GM12865 (cell line): ENCODE data around the gene FGFR3.
"Not testable (repeated sequence)": the region's sequence is repeated elsewhere in the genome, so short reads cannot be mapped to it uniquely, and the experiment has no call there.

Experiments used
- DNase-seq: peaks from one replicate; pipeline ENCODE4 v3.0.0; 2010; ENCODE audit warnings: low read depth
- H3K4me3 ChIP-seq: 2 replicates; pipeline ENCODE4 v1.5.1; 2011; ENCODE audit warnings: mild to moderate bottlenecking, low read depth, low read length, control low read depth
- TF ChIP-seq, protein P1 (sequence below): IDR thresholded peaks from 2 replicates; pipeline ENCODE4 v1.5.1; 2011; ENCODE audit warnings: low read length, control low read depth, low read depth, inconsistent platforms; ENCODE audit not compliant: insufficient read depth; ENCODE audit errors: missing control alignments

The FGFR3 gene

DNA sequence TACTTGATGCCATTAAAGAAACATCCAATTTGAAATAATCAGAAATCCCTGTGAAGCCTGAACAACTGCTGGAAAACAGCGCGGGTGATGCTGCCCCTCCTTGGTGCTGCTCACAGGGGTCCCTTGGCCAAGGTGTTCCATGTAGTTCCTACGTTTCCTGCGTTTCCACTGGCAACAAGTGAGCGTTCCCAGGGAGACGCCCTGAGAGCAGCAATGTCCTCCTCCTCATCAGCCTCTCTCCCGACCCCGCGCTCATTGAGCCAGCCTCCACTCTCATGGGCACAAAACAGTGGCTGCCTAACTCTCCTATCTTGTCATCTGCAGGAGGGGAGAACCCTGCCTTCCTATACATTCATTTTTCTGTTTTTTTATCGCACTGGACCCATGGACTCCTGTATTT, 44.0 kb downstream of the FGFR3 start:
- no peak overlapping the region for H3K4me3 ChIP-seq
- DNase-seq: no peak
- TF ChIP-seq, protein P1, sequence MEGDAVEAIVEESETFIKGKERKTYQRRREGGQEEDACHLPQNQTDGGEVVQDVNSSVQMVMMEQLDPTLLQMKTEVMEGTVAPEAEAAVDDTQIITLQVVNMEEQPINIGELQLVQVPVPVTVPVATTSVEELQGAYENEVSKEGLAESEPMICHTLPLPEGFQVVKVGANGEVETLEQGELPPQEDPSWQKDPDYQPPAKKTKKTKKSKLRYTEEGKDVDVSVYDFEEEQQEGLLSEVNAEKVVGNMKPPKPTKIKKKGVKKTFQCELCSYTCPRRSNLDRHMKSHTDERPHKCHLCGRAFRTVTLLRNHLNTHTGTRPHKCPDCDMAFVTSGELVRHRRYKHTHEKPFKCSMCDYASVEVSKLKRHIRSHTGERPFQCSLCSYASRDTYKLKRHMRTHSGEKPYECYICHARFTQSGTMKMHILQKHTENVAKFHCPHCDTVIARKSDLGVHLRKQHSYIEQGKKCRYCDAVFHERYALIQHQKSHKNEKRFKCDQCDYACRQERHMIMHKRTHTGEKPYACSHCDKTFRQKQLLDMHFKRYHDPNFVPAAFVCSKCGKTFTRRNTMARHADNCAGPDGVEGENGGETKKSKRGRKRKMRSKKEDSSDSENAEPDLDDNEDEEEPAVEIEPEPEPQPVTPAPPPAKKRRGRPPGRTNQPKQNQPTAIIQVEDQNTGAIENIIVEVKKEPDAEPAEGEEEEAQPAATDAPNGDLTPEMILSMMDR: no peak

DNA sequence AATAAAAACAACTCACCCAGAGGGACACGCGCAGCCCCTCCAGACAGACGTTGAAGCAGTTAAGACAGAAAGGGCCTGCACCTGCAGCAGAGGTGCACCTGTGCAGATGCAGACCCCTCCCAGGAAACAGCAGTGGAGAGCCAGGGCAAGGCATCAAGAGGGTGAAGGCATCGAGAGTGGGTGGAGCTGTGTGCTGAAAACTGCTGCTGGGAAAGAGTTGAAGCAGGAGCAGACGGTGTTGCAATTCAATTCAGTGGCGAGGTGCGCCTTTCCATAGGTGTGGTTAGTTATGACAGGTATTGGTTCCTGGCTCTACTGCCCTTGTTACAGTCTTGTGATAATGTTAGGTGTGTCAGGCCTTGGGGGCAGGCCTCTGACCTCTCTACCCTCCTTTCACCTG, 46.2 kb downstream of the FGFR3 start:
- DNase-seq: no peak
- H3K4me3 ChIP-seq: no peak overlapping the region
- TF ChIP-seq, protein P1: no peak

DNA sequence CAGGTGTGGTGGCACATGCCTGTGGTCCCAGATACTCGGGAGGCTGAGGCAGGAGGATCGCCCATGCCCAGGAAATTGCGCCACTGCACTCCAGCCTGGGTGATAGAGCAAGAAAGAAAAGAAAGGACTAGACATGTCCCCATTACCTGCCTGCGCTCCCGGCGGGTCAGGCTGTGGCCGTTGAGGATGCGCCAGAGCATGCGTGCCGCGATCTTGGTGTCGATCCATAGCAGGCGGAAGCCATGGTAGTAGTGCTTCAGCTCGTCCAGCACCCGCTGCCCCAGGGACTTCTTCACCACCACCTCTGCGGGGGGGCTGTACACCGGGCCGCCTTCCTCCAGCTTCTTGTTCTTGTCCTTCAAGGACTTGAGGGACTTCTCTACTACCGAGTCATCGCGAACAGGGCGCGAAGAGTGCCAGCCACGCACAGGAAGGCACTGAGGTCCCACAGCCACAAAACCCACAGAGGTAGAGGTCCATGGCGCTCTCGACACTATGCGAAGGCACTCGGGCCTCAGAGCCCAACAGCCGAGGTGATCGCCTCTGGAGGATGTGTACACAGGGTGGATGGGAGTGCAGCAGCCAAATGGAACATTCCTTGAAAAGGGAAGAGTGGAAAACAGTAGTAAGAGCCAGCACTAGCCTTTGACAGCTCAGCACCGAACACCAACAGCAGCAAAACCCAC, 48.3 kb downstream of the FGFR3 start:
- H3K4me3 ChIP-seq: no peak overlapping the region
- DNase-seq: no peak
- TF ChIP-seq, protein P1: no peak

DNA sequence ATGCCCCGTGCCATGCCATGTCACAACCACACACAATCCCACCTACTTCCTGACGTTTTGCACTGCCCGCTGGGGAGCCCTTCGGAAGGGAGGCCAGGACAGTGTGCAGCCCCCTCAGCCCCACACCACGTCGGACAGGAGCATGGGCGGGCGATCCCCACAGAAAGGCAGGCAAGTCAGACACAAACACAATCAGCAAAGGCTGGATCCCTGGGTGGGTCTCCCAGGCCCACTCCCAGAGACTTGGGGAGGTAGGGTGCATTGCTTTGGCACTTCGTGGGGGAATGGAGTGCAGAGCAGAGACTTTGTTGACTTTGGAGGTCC, 48.8 kb downstream of the FGFR3 start:
- no peak overlapping the region for H3K4me3 ChIP-seq
- no peak for DNase-seq
- TF ChIP-seq, protein P1: no peak

DNA sequence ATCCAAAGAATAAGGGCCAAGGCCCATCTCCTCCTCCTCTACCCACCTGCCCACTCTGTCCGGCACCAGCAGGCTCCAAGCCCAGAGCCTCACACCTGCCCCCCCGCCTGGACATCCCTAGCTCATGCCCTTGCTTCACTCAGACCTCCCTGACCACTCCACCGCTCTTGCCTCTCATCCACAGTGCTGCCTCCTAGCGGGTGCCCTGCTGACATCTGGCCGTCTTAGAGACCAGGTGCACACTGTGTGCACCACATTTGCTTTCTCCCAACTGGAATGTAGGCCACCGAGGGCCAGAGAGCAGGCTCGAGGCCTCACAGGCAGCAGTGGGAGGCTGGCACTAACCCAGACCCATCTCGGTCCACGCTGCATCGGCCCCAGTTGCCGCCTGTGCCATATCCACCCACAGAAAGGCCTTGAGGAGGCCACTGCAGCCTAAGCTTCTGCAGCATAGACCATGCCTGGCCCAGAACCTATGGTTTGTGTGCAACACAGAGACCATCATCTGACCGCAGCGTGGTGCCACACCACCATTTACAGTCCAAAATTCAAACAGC, 49.3 kb downstream of the FGFR3 start:
- no peak for DNase-seq
- TF ChIP-seq, protein P1: no peak
- H3K4me3 ChIP-seq: no peak overlapping the region

DNA sequence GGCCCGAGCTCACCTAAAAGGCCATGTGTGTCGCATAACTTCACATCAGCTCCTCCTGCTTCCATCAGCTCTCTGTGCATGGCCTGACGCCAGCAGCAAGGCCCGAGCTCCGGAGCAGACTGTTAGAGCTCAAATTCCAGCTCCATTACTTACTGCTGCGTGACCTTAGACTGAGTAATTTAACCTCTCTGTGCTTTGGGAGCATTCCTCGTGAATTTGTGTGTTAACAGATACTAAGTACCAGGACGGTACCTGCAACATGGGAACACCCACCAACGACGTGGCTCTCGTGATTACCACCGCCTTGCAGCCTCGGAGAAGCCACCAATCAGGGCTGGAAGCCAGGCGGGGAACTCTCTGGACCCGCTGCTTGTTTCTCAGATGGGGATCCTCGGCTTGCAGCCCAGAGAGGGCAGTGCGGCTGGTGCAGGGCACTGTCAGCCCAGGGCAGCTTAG, 49.9 kb downstream of the FGFR3 start:
- TF ChIP-seq, protein P1: no peak
- H3K4me3 ChIP-seq: no peak overlapping the region

DNA sequence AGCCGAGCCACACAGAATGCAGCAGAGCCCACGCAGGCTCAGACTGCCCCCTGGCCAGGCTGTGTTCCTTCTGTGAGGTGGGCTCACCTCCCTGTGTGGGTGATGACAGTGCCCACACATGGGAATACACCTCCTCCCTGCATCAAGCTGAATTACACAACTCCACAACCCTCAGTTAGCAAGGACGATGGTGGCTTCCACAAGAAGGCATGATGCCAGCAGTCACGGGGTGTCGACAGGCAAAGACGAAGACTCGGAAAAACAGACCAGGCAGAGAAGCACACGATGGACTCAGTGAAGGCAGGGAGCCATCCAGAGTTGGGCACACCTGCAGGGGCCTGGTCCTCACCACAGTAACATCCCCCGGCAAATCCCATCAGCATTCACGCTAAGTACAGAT, 50.8 kb downstream of the FGFR3 start:
- DNase-seq: no peak
- TF ChIP-seq, protein P1: no peak
- H3K4me3 ChIP-seq: no peak overlapping the region

More for the DNA sequence above, 49.9 kb downstream of the FGFR3 start:
- no peak for DNase-seq

DNA sequence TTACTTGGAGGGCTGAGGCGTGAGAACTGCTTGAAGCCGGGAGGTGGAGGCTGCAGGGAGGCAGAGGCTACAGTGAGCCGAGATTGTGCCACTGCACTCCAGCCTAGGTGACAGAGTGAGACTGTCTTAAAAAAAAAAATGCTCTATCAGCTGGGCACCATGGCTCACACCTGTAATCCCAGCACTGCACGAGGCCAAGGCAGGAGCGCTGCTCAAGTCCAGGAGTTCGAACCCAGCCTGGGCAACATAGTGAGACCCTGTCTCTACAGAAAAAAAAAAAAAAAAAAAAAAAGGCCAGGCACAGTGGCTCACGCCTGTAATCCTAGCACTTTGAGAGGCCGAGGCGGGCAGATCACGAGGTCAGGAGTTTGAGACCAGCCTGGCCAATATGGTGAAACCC, 51.5 kb downstream of the FGFR3 start:
- not testable (repeated sequence) for H3K4me3 ChIP-seq, DNase-seq
